Activated CD4-positive, alpha-beta T cell treated with anti-CD3 and anti-CD28 coated beads, Interleukin-2, Interleukin-6, amounts not matched to agents 100 ng/mL and 50 ng/mL, durations not matched to agents 16 hours and 8 hours (primary cell): ENCODE results near the gene SGCB.

ENCODE experiments used
- DNase-seq: peaks from one replicate; pipeline ENCODE4 v3.0.0-alpha.2; 2020

Gene SGCB

DNA sequence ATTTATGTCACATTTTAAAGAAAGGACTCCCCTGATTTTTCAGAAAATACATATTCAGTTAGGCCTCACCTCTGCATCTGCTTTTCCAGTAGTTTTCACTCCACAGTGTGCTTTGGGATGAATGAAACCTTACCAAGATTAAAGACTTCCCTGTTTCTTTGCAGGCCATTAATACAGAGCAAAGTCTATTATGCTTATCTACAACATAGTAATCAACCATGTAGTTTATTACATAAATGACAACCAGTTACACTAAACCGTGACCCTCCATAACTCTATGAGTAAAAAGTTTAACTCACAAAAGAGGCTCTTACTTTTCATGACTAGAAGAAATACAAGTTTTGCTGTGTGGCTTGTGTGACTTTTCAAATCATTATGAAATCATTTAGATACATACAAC lies 20.3 kb downstream of the SGCB start:
- no peak for DNase-seq

DNA sequence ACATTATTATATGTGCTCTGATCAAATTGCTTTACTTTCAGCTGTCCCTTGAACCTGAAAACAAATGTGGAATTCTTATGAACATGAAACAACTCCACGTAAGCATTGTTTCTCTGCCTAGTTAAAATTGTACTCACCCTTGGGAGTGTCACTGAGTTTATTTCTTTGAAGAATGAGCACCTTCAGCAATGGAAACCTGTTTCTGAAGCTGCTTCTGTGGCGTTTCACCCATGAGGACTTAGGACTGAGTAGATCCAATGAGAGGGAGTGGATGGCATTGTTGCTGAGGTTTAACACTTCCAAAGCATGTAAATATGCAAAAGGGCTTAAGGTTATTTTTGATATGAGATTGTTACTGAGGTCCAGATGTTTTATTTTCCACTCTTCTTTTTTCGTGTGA lies 21.1 kb downstream of the SGCB start:
- no peak for DNase-seq

DNA sequence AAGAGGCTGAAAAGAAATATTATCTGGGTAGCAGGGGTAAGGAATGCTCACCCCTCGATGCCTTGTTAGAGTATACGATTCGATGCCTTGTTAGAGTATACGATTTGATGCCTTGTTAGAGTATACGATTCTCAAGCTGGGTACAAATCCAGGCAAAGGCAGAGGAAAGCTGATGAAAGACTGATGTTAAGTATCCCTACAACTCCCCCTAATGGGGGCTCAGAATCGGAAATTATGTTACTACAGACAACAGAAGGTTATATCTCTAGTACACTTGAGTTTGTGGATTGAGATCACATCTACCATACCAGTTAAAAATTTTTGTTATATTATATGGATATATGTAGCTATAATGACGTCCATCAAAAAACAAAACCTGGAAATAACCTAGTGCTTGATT lies 22.7 kb downstream of the SGCB start:
- no peak for DNase-seq

GRCh38 chr4:52014903-52015302 lies 23.2 kb downstream of the SGCB start:
- no peak for DNase-seq

DNA sequence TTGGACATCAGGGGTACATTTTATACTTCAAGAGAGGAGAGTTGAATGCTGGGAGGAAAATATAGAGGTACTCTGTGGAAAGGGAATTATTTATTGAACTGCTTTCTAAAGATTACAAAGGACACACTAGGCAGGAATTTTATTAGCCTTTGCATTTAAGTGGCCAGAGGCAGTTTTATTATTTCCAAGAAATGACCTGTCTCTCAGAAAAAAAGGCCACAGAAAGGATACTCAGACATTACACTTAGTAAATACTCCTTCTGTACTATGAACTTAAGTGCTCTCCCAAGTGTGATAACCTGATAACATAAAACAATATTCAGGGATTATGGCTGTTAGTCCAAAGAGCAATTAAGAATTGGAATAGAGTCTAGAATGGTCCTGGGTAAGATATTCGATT lies 25.4 kb downstream of the SGCB start:
- DNase-seq = no peak

DNA sequence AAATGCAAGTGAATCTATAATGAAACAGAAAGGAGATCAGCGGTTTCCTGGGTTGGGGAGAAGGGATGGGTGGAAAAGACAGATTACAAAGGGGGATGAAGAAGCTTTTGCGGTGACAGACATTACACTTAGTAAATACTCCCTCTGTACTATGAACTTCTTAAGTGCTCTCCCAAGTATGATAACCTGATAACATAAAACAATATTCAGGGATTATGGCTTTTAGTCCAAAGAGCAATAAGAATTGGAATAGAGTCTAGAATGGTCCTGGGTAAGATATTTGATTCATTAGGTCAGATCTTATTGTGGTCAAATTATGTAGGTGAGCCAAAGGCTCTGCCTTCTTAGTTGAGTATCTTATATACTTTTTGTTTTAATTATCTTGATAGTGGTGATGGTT lies 27.1 kb downstream of the SGCB start:
- DNase-seq = no peak

DNA sequence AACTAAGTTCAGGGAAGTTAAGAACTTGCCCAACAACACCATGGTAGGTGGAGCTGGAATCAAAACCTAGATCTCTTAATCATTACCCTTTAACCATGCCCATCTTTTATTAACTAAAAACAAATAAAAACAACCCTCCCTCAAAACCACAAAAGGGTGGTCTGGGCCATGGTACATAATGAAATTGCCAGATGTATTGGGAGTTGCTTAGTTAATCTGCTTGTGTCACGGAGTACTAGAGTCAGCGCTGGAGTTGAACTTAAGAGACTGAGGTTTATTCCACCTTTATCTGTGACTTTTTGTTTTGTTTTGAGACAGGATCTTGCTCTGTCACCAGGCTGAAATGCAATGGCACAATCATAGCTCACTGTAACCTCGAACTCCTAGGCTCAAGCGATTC lies 31.2 kb downstream of the SGCB start:
- no peak for DNase-seq

GRCh38 chr4:52005604-52006273 lies 32.4 kb downstream of the SGCB start:
- DNase-seq = no peak

DNA sequence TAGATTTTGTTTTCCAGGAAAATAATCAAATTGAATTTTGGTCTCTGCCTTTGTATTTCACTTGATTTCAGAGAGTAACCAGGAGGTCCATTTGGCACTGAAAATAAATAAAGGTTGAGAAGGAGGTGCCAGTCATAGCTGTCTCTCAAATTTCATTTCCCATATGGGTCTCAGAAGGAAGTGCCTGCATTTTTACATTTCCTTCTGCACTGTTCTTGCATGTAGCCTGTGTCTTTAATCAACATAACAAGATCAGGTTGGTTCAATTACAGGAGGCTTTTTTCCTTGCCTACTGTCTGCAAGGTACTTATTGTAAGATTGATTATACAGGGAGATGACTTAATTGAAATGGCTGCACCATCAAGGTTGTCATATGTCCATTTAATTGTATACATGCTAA lies 33.7 kb downstream of the SGCB start:
- DNase-seq = no peak

GRCh38 chr4:52001616-52002015 lies 36.5 kb downstream of the SGCB start:
- DNase-seq = no peak

- DNase-seq = no peak
Measured at GRCh38 chr4:51999250-51999649, 38.8 kb downstream of the SGCB start.

GRCh38 chr4:51998837-51999236 lies 39.3 kb downstream of the SGCB start:
- no peak for DNase-seq

- DNase-seq = no peak
Measured at GRCh38 chr4:51997647-51998046, 40.5 kb downstream of the SGCB start.

GRCh38 chr4:51995647-51996220 lies 42.4 kb downstream of the SGCB start:
- no peak for DNase-seq
